Stimulated activated CD4-positive, alpha-beta T cell treated with anti-CD3 and anti-CD28 coated beads, Interleukin-4, amount 100 ng/mL, for 48 hours (primary cell): Measurements from ENCODE around the gene HSPA5.
"Not testable (repeated sequence)": the region's sequence is repeated elsewhere in the genome, so short reads cannot be mapped to it uniquely, and the experiment has no call there.

ENCODE experiments used
- DNase-seq, 2 donors: peaks; one replicate each; pipeline ENCODE4 v3.0.0-alpha.2; 2020; ENCODE audit warnings: low read depth in 2 of 2

The HSPA5 gene

GRCh38 chr9:125241000-125241862 is at the start of gene HSPA5:
HSPA5 (minus strand) TSS chr9:125241343; CDS start chr9:125241126, 217 bp downstream.
- DNase-seq: peak; percentile 99

GRCh38 chr9:125286935-125287433 is 45.8 kb upstream of the HSPA5 start:
- DNase-seq: not testable (repeated sequence)

- no peak for DNase-seq
These were observed 43.7 kb upstream of the HSPA5 start for GRCh38 chr9:125284855-125285254.

- no peak for DNase-seq
These were observed 39.8 kb upstream of the HSPA5 start for GRCh38 chr9:125280945-125281344.

DNA sequence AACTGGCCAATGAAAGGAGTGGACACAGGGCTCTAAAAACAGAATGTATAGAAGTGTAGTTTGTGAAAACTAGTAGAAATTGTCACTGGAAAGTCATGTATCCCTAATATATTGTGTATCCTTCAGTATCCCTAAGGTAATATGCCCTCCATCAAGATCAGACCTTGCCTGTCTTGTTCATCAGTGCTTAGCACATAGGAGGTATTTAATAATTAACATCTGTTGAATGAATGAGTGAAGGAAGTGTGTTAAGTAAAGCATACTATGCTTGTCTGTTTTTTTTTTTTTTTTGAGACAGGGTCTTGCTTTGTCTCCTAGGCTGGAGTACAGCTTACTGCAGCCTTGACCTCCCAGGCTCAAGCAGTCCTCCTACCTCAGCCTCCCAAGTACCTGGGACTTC is 36.3 kb upstream of the HSPA5 start:
- DNase-seq: no peak

DNA sequence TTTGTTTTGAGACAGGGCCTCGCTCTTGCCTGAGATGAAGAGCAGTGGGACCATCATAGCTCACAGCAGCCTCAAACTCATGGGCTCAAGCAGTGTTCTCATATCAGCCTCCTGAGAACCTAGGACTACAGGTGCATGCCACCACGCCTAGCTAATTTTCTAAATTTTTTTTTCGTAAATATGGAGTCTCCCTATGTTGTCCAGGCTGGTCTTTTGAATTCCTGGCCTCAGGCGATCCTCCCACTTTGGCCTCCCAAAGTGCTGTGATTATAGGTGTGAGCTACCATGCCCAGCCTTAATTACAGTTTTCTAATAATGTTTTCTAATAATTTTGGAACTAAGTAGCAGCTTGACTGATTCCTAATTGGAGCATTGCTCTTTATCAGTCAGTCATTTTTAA is 35.6 kb upstream of the HSPA5 start:
- no peak for DNase-seq

GRCh38 chr9:125272697-125273096 is 31.6 kb upstream of the HSPA5 start:
- DNase-seq: no peak

DNA sequence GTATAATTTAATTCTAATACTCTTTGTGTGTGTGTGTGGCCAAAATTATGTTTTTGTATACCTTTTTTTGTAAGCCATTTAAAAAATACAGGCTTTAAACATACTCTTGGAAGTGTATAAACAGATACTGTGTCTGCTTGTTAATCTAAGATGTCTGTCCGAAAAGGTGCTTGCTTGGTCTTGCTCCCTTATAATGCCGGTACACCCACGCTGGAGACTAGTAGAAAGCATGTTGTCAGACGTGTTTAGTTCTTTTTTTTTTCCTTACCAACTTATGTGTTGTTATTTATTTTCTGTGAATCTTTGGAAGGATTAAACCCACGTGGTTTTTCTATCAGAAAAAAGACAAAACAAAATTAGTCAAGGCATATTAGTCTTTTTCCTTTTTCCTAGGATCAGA is 29.9 kb upstream of the HSPA5 start:
- no peak for DNase-seq

DNA sequence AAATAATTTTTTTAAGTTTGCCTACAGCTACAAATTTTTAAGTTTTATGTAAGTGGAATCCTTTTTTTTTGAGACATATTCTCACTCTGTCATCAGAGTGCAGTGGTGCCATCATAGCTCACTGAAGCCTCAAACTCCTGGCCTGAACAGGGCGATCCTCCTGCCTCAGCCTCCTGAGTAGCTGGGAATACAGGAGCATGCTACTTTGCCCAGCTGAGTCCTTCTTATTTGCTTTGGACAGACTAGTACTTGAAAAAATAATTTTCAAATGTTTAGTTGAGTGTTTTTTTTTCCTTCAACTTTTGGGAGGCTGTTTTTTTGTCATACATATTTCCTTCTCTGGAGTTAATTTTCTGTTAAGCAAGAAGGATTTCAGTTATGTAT is 27.9 kb upstream of the HSPA5 start:
- no peak for DNase-seq

GRCh38 chr9:125268394-125269013 is 27.4 kb upstream of the HSPA5 start:
- no peak for DNase-seq

DNA sequence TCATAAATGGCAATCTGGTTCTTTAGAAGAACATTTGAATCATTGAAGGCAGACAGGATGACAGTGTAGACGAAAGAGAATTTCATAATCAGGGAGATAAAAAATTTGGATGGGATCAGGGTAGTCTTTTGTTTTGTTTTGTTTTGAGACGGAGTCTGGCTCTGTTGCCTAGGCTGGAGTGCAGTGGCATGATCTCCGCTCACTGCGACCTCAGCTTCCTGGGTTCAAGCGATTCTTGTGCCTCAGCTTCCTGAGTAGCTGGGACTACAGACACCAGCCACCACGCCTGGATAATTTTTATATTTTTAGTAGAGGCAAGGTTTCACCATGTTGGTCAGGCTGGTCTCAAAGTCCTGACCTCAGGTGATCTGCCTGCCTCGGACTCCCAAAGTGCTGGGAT is 22.9 kb upstream of the HSPA5 start:
- DNase-seq: not testable (repeated sequence)

- no peak for DNase-seq
These were observed 21.3 kb upstream of the HSPA5 start for GRCh38 chr9:125262294-125262991.

DNA sequence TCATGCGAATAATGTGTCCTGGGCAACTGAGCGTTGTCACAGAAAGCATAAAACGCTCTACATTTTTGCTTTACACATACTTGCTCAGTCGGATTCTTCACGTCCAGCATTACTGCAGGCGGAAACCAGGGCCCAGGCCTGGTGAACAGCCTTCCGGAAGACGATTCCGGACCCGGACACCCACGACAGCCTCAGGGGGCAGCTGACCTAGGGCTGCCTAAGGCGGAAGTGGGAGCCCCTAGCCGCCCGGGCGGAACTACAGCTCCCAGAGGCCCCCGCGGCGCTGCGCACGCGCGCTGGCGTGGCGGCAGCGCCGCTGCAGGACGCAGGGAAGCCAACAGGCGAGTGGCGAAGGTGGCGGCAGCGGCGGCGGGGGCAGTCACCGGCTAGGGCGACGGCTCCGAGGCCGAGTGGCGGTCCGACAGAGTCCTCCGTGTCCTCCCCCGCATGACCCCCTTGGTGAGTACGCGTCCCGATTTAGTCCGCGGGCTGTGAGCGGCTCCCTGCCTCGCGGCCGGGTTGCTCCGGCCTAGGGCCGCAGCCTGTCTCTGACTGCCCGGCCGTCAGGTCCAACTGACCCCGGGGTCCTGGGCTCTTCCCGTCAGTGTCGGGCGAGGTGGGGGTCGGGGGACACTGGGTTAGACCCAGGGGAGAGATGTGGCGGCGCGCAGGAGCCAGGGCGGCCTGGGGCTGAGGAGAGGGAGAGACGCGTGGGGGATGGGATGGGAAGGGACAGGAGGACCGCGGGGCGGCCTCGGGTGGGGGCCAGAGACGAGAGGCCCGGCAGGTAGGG is 20.6 kb upstream of the HSPA5 start, which contains the start of gene GAPVD1:
GAPVD1 (plus strand) TSS at position 326 of the 793 bp plus-strand sequence. CDS start 37,096 bp downstream, outside the sequence.
- DNase-seq: peak; percentile 83

DNA sequence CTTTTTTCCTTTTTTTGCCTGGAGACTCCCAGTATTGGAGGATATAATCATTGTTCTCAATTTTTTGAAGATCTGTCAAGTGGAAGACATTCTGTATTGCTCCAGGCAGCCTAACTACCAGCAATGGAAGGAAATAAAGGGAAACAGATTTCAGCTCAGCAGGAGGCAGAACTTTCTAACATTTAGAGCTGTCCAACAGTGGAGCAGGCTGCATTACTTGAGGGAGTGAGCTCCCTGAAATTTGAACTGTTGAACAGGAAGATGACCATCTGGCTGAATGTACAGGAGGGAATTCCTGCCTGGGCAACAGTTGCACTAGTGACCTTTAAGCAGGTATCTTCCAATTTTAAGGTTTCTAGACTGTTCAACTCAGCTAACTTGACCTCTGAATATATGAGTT is 19.4 kb upstream of the HSPA5 start:
- DNase-seq: no peak

DNA sequence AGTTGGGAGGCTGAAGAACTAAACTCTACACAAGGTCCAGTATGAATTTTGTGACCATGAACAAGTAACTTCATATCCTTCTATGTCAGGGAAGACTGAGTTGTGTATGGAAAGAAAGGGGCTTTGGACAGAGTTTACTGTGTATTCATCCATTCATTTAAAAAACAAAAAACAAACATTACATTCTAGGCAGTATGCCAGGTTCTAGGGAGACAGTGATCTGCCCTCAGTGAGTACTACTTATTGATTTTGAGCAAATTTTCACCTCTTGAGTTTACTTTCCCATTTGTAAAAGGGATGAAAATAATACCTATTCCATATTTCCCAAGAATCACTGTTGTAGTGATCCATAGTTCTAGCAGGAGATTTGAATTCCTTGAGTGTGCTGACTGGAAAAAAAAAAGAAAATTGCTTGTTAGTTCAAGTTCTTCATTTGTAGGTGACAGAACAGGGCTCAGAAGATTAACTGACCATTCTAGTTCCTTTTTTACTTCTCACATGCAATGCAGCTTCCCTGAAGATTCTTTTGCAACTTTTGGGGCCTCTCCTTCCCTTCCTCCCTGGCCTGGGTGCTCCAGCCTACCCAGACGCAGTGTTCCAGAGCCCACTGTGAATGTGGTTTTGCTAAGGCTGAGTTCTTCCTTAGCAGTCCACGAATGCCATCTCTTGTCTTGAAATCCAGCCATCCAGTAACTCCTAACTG is 17.8 kb upstream of the HSPA5 start:
- no peak for DNase-seq

- no peak for DNase-seq
These were observed 17.1 kb upstream of the HSPA5 start for GRCh38 chr9:125258160-125258785.

DNA sequence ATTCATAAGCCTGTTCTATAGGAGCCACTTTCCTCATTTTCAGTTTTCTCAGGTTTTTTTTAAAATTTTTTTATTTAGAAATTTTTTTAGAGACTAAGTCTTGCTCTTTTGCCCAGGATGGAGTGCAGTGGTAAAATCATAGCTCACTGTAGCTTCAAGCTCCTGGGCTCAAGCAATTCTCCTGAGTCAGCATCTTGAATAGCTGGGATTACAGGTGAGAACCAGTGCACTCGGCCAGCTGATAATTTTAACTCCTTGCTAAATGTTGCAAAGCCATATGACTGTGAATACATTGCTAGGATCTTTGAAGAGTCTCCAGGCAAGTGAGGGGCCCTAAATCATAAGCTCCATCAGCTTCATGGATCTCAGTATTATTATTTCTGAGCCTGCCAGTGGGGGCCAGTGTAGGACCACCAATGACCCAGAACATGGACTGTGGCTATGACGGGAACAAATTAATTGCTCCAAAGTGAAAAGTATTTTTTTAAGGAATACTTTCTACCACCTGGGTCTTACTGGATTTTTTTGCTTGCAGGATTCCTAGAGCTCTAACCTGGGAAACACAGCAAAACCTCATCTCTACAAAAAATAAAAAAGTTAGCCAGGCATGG is 14.7 kb upstream of the HSPA5 start:
- DNase-seq: no peak

- no peak for DNase-seq
These were observed 13.1 kb upstream of the HSPA5 start for GRCh38 chr9:125254231-125254630.

GRCh38 chr9:125246261-125246667 is 5.1 kb upstream of the HSPA5 start:
- no peak for DNase-seq

- DNase-seq: no peak
These were observed 2.7 kb upstream of the HSPA5 start for GRCh38 chr9:125243792-125244260.
